Astrocyte (in vitro differentiated cells and primary cell): ENCODE results near the gene IPPK. TPM values are rescaled to one million over a fixed set of nuclear protein-coding genes. Genes with fewer than 3 reads are reported as not detected.

Experiments used
- DNase-seq: peaks from one replicate; pipeline ENCODE4 v3.0.0-alpha.2; 2010; ENCODE audit warnings: low read depth
- FAIRE-seq: peaks from 2 replicates; lab custom pipeline; 2011; peaks lifted over from hg19 to GRCh38; lab: Jason Lieb, UNC
- H2AFZ ChIP-seq: 2 replicates; pipeline ENCODE4 v1.6.0; 2012; ENCODE audit warnings: low read depth, low read length, inconsistent platforms
- H3K27ac ChIP-seq: 2 replicates; pipeline ENCODE4 v1.5.1; 2011; ENCODE audit warnings: low read depth, low read length, inconsistent platforms
- H3K27me3 ChIP-seq: 2 replicates; pipeline ENCODE4 v1.6.0; 2011; ENCODE audit warnings: low read length, inconsistent platforms; ENCODE audit not compliant: insufficient read depth
- H3K36me3 ChIP-seq: 2 replicates; pipeline ENCODE4 v1.5.1; 2011; ENCODE audit warnings: low read length, inconsistent platforms; ENCODE audit not compliant: insufficient read depth
- H3K4me1 ChIP-seq: 2 replicates; pipeline ENCODE4 v1.5.1; 2011; ENCODE audit warnings: low read length, inconsistent platforms; ENCODE audit not compliant: insufficient read depth
- H3K4me2 ChIP-seq: 2 replicates; pipeline ENCODE4 v1.6.0; 2012; ENCODE audit warnings: low read length, inconsistent platforms
- H3K4me3 ChIP-seq: 2 replicates; pipeline ENCODE4 v1.5.1; 2011; ENCODE audit warnings: low read depth, mild to moderate bottlenecking, low read length, inconsistent platforms; ENCODE audit not compliant: insufficient read depth
- H3K79me2 ChIP-seq: 2 replicates; pipeline ENCODE4 v1.6.0; 2012; ENCODE audit warnings: mild to moderate bottlenecking, low read length, inconsistent platforms; ENCODE audit not compliant: insufficient read depth
- H3K9ac ChIP-seq: 2 replicates; pipeline ENCODE4 v1.6.0; 2012; ENCODE audit warnings: mild to moderate bottlenecking, low read length, inconsistent platforms
- H3K9me3 ChIP-seq: 2 replicates; pipeline ENCODE4 v1.5.1; 2012; ENCODE audit warnings: low read depth, mild to moderate bottlenecking, low read length, inconsistent platforms; ENCODE audit not compliant: insufficient read depth
- H4K20me1 ChIP-seq: 2 replicates; pipeline ENCODE4 v1.6.0; 2012; ENCODE audit warnings: low read length, inconsistent platforms; ENCODE audit not compliant: insufficient read depth
- H3K27ac Mint-ChIP-seq: one replicate; pipeline ENCODE4 v1.8.0; 2021; ENCODE audit warnings: mild to moderate bottlenecking, mixed read lengths; ENCODE audit not compliant: unreplicated experiment
- H3K27me3 Mint-ChIP-seq: one replicate; pipeline ENCODE4 v1.8.0; 2021; ENCODE audit warnings: low read depth, mixed read lengths; ENCODE audit not compliant: unreplicated experiment
- H3K36me3 Mint-ChIP-seq: one replicate; pipeline ENCODE4 v1.8.0; 2021; ENCODE audit warnings: low read depth, mixed read lengths; ENCODE audit not compliant: unreplicated experiment
- H3K4me1 Mint-ChIP-seq: one replicate; pipeline ENCODE4 v1.8.0; 2021; ENCODE audit warnings: low read depth, mixed read lengths; ENCODE audit not compliant: unreplicated experiment
- H3K4me3 Mint-ChIP-seq: one replicate; pipeline ENCODE4 v1.8.0; 2021; ENCODE audit warnings: mild to moderate bottlenecking, moderate library complexity, mixed read lengths; ENCODE audit not compliant: unreplicated experiment
- H3K9me3 Mint-ChIP-seq: one replicate; pipeline ENCODE4 v1.8.0; 2021; ENCODE audit warnings: mild to moderate bottlenecking, mixed read lengths; ENCODE audit not compliant: unreplicated experiment
- CTCF ChIP-seq: IDR thresholded peaks from 2 replicates; pipeline ENCODE4 v1.5.1; 2011; ENCODE audit warnings: low read depth, mild to moderate bottlenecking, inconsistent platforms, low read length, moderate library complexity; ENCODE audit not compliant: insufficient read depth
- EZH2 ChIP-seq: IDR thresholded peaks from 2 replicates; pipeline ENCODE4 v1.6.1; 2012; ENCODE audit warnings: mild to moderate bottlenecking, low read length, inconsistent platforms; ENCODE audit not compliant: insufficient read depth
- total RNA-seq: library from RNA; stranded (reverse); gene quantifications from 2 replicates; pipeline ENCODE4 v1.2.1, GENCODE V29; 2021

The IPPK gene
- total RNA-seq, 1 donor from 2014 or later: 14.1 TPM

- no peak overlapping the region for H2AFZ ChIP-seq
- DNase-seq: no peak
- H3K36me3 ChIP-seq: peaks cover 24% of the 10 kb centered on the region
- H3K4me2 ChIP-seq: no peak overlapping the region
- H3K27me3 Mint-ChIP-seq: no peaks in the 10 kb centered on the region
- H3K36me3 Mint-ChIP-seq: peaks cover 20% of the 10 kb centered on the region
- no peak overlapping the region for H3K9ac ChIP-seq
- H3K9me3 ChIP-seq: no peaks in the 10 kb centered on the region
- no peaks in the 10 kb centered on the region for H3K79me2 ChIP-seq
- no peak overlapping the region for H3K4me3 ChIP-seq
- H3K27ac ChIP-seq: no peak overlapping the region
- H3K9me3 Mint-ChIP-seq: no peaks in the 10 kb centered on the region
- H3K4me1 Mint-ChIP-seq: peaks cover 8% of the 10 kb centered on the region
- peaks cover 39% of the 10 kb centered on the region for H4K20me1 ChIP-seq
- no peak overlapping the region for H3K27ac Mint-ChIP-seq
- H3K4me3 Mint-ChIP-seq: no peak overlapping the region
- no peaks in the 10 kb centered on the region for H3K27me3 ChIP-seq
- no peak for TF ChIP-seq CTCF
- TF ChIP-seq EZH2: no peak
- no peaks in the 10 kb centered on the region for H3K4me1 ChIP-seq
- FAIRE-seq: no peak
These were observed 44.1 kb upstream of the IPPK start for GRCh38 chr9:92714016-92714415.

GRCh38 chr9:92713528-92713927 lies 43.6 kb upstream of the IPPK start:
- no peak overlapping the region for H3K9ac ChIP-seq
- TF ChIP-seq EZH2: no peak
- TF ChIP-seq CTCF: no peak
- no peak overlapping the region for H3K4me2 ChIP-seq
- H4K20me1 ChIP-seq: peaks cover 39% of the 10 kb centered on the region
- no peaks in the 10 kb centered on the region for H3K4me1 ChIP-seq
- Mint-ChIP-seq H3K4me3 (no peak overlapping the region), H3K27me3 (no peaks in the 10 kb centered on the region), H3K36me3 (peaks cover 20% of the 10 kb centered on the region), H3K27ac (peak overlapping the region; percentile 62), H3K9me3 (no peaks in the 10 kb centered on the region), H3K4me1 (peaks cover 8% of the 10 kb centered on the region)
- H3K27ac ChIP-seq: no peak overlapping the region
- no peak overlapping the region for H3K4me3 ChIP-seq
- DNase-seq: no peak
- no peaks in the 10 kb centered on the region for H3K27me3 ChIP-seq
- no peak overlapping the region for H2AFZ ChIP-seq
- no peak for FAIRE-seq
- H3K36me3 ChIP-seq: peaks cover 24% of the 10 kb centered on the region
- H3K79me2 ChIP-seq: no peaks in the 10 kb centered on the region
- H3K9me3 ChIP-seq: no peaks in the 10 kb centered on the region

GRCh38 chr9:92712767-92713166 lies 42.8 kb upstream of the IPPK start:
- no peak overlapping the region for H3K4me3 ChIP-seq
- TF ChIP-seq CTCF (no peak), EZH2 (no peak)
- FAIRE-seq (no peak), DNase-seq (no peak)
- Mint-ChIP-seq H3K9me3 (no peaks in the 10 kb centered on the region), H3K27ac (no peak overlapping the region), H3K4me3 (no peak overlapping the region), H3K36me3 (peaks cover 20% of the 10 kb centered on the region), H3K27me3 (no peaks in the 10 kb centered on the region), H3K4me1 (peaks cover 8% of the 10 kb centered on the region)
- no peaks in the 10 kb centered on the region for H3K79me2 ChIP-seq
- H3K36me3 ChIP-seq: peaks cover 24% of the 10 kb centered on the region
- no peak overlapping the region for H2AFZ ChIP-seq
- no peak overlapping the region for H3K27ac ChIP-seq
- no peak overlapping the region for H3K9ac ChIP-seq
- peaks cover 35% of the 10 kb centered on the region for H4K20me1 ChIP-seq
- no peaks in the 10 kb centered on the region for H3K27me3 ChIP-seq
- no peaks in the 10 kb centered on the region for H3K4me1 ChIP-seq
- H3K9me3 ChIP-seq: no peaks in the 10 kb centered on the region
- no peak overlapping the region for H3K4me2 ChIP-seq
